ENCODE results near the gene SLC24A4.

SLC24A4 gene

GRCh38 chr14:92426237-92426636 lies 103.3 kb downstream of the SLC24A4 start:
- no peaks in the 10 kb centered on the region for H3K27me3 ChIP-seq (ENCODE audit: insufficient read depth, low read length)
- no peak overlapping the region for H3K27ac ChIP-seq (ENCODE audit: low read depth, low read length)
- H3K36me3 ChIP-seq (ENCODE audit: insufficient read depth, low read length), result no peaks in the 10 kb centered on the region
- H3K4me1 ChIP-seq (ENCODE audit: insufficient read depth, low read length), result no peaks in the 10 kb centered on the region
- H3K9me3 ChIP-seq (ENCODE audit: insufficient read depth, low read depth, low read length), result no peaks in the 10 kb centered on the region
- WGBS, result 68% methylated on average over 4 of the region's 4 CpGs
- H3K4me3 ChIP-seq (ENCODE audit: low read length), result no peak overlapping the region
- H3K9ac ChIP-seq (ENCODE audit: low read depth, low read length), result no peak overlapping the region

GRCh38 chr14:92427096-92427495 lies 104.1 kb downstream of the SLC24A4 start:
- no peaks in the 10 kb centered on the region for H3K9me3 ChIP-seq (ENCODE audit: insufficient read depth, low read depth, low read length)
- H3K9ac ChIP-seq (ENCODE audit: low read depth, low read length), result no peak overlapping the region
- 95% methylated on average over 3 of the region's 3 CpGs for WGBS
- no peak overlapping the region for H3K4me3 ChIP-seq (ENCODE audit: low read length)
- H3K27me3 ChIP-seq (ENCODE audit: insufficient read depth, low read length), result no peaks in the 10 kb centered on the region
- H3K36me3 ChIP-seq (ENCODE audit: insufficient read depth, low read length), result no peaks in the 10 kb centered on the region
- no peak overlapping the region for H3K27ac ChIP-seq (ENCODE audit: low read depth, low read length)
- H3K4me1 ChIP-seq (ENCODE audit: insufficient read depth, low read length), result no peaks in the 10 kb centered on the region

- Histone ChIP-seq H3K4me3 (ENCODE audit: low read length) (no peak overlapping the region), H3K4me1 (ENCODE audit: insufficient read depth, low read length) (no peaks in the 10 kb centered on the region)
- WGBS, result 81% methylated on average over 3 of the region's 3 CpGs
Measured at GRCh38 chr14:92430686-92431085, 107.7 kb downstream of the SLC24A4 start.

GRCh38 chr14:92431199-92431725 lies 108.3 kb downstream of the SLC24A4 start:
- Histone ChIP-seq H3K4me1 (ENCODE audit: insufficient read depth, low read length) (no peaks in the 10 kb centered on the region), H3K36me3 (ENCODE audit: insufficient read depth, low read length) (no peaks in the 10 kb centered on the region)
- WGBS, result 92% methylated on average over 11 of the region's 11 CpGs

More at GRCh38 chr14:92430686-92431085, 107.7 kb downstream of the SLC24A4 start:
- Histone ChIP-seq H3K9ac (ENCODE audit: low read depth, low read length) (no peak overlapping the region), H3K9me3 (ENCODE audit: insufficient read depth, low read depth, low read length) (no peaks in the 10 kb centered on the region), H3K36me3 (ENCODE audit: insufficient read depth, low read length) (no peaks in the 10 kb centered on the region), H3K27ac (ENCODE audit: low read depth, low read length) (no peak overlapping the region), H3K27me3 (ENCODE audit: insufficient read depth, low read length) (no peaks in the 10 kb centered on the region)

GRCh38 chr14:92433407-92433806 lies 110.4 kb downstream of the SLC24A4 start:
- Histone ChIP-seq H3K4me3 (ENCODE audit: low read length) (no peak overlapping the region), H3K27ac (ENCODE audit: low read depth, low read length) (no peak overlapping the region), H3K27me3 (ENCODE audit: insufficient read depth, low read length) (no peaks in the 10 kb centered on the region), H3K36me3 (ENCODE audit: insufficient read depth, low read length) (no peaks in the 10 kb centered on the region), H3K9me3 (ENCODE audit: insufficient read depth, low read depth, low read length) (no peaks in the 10 kb centered on the region), H3K4me1 (ENCODE audit: insufficient read depth, low read length) (no peaks in the 10 kb centered on the region), H3K9ac (ENCODE audit: low read depth, low read length) (no peak overlapping the region)
- WGBS, result 98% methylated on average over 2 of the region's 2 CpGs

More at GRCh38 chr14:92431199-92431725, 108.3 kb downstream of the SLC24A4 start:
- H3K27me3 ChIP-seq (ENCODE audit: insufficient read depth, low read length), result no peaks in the 10 kb centered on the region
- H3K9me3 ChIP-seq (ENCODE audit: insufficient read depth, low read depth, low read length), result no peaks in the 10 kb centered on the region
- H3K4me3 ChIP-seq (ENCODE audit: low read length), result no peak overlapping the region
- H3K27ac ChIP-seq (ENCODE audit: low read depth, low read length), result no peak overlapping the region
- H3K9ac ChIP-seq (ENCODE audit: low read depth, low read length), result no peak overlapping the region

- H3K9ac ChIP-seq (ENCODE audit: low read depth, low read length), result no peak overlapping the region
- H3K4me1 ChIP-seq (ENCODE audit: insufficient read depth, low read length), result no peaks in the 10 kb centered on the region
- H3K9me3 ChIP-seq (ENCODE audit: insufficient read depth, low read depth, low read length), result no peaks in the 10 kb centered on the region
- no peaks in the 10 kb centered on the region for H3K27me3 ChIP-seq (ENCODE audit: insufficient read depth, low read length)
- no peaks in the 10 kb centered on the region for H3K36me3 ChIP-seq (ENCODE audit: insufficient read depth, low read length)
- no peak overlapping the region for H3K27ac ChIP-seq (ENCODE audit: low read depth, low read length)
- H3K4me3 ChIP-seq (ENCODE audit: low read length), result no peak overlapping the region
Measured at GRCh38 chr14:92435154-92435553, 112.2 kb downstream of the SLC24A4 start.

- H3K4me1 ChIP-seq (ENCODE audit: insufficient read depth, low read length), result no peaks in the 10 kb centered on the region
- no peak overlapping the region for H3K4me3 ChIP-seq (ENCODE audit: low read length)
- H3K27ac ChIP-seq (ENCODE audit: low read depth, low read length), result no peak overlapping the region
- no peaks in the 10 kb centered on the region for H3K9me3 ChIP-seq (ENCODE audit: insufficient read depth, low read depth, low read length)
- H3K9ac ChIP-seq (ENCODE audit: low read depth, low read length), result no peak overlapping the region
- H3K36me3 ChIP-seq (ENCODE audit: insufficient read depth, low read length), result no peaks in the 10 kb centered on the region
- WGBS, result 94% methylated on average over 7 of the region's 10 CpGs
- H3K27me3 ChIP-seq (ENCODE audit: insufficient read depth, low read length), result no peaks in the 10 kb centered on the region
Measured at GRCh38 chr14:92436115-92436776, 113.3 kb downstream of the SLC24A4 start.

GRCh38 chr14:92437309-92437708 lies 114.3 kb downstream of the SLC24A4 start:
- no peak overlapping the region for H3K9ac ChIP-seq (ENCODE audit: low read depth, low read length)
- 91% methylated on average over 5 of the region's 5 CpGs for whole genome bisulfite sequencing

GRCh38 chr14:92437729-92438285 lies 114.8 kb downstream of the SLC24A4 start:
- Histone ChIP-seq H3K9ac (ENCODE audit: low read depth, low read length) (no peak overlapping the region), H3K9me3 (ENCODE audit: insufficient read depth, low read depth, low read length) (no peaks in the 10 kb centered on the region), H3K27ac (ENCODE audit: low read depth, low read length) (no peak overlapping the region), H3K4me1 (ENCODE audit: insufficient read depth, low read length) (no peaks in the 10 kb centered on the region), H3K27me3 (ENCODE audit: insufficient read depth, low read length) (no peaks in the 10 kb centered on the region), H3K36me3 (ENCODE audit: insufficient read depth, low read length) (no peaks in the 10 kb centered on the region), H3K4me3 (ENCODE audit: low read length) (no peak overlapping the region)
- WGBS, result 94% methylated on average over 12 of the region's 12 CpGs

More at GRCh38 chr14:92437309-92437708, 114.3 kb downstream of the SLC24A4 start:
- Histone ChIP-seq H3K9me3 (ENCODE audit: insufficient read depth, low read depth, low read length) (no peaks in the 10 kb centered on the region), H3K4me3 (ENCODE audit: low read length) (no peak overlapping the region), H3K27me3 (ENCODE audit: insufficient read depth, low read length) (no peaks in the 10 kb centered on the region), H3K4me1 (ENCODE audit: insufficient read depth, low read length) (no peaks in the 10 kb centered on the region), H3K36me3 (ENCODE audit: insufficient read depth, low read length) (no peaks in the 10 kb centered on the region), H3K27ac (ENCODE audit: low read depth, low read length) (no peak overlapping the region)

GRCh38 chr14:92439537-92440344 lies 116.8 kb downstream of the SLC24A4 start:
- Histone ChIP-seq H3K27ac (ENCODE audit: low read depth, low read length) (no peak overlapping the region), H3K9ac (ENCODE audit: low read depth, low read length) (no peak overlapping the region), H3K9me3 (ENCODE audit: insufficient read depth, low read depth, low read length) (no peaks in the 10 kb centered on the region), H3K4me1 (ENCODE audit: insufficient read depth, low read length) (no peaks in the 10 kb centered on the region), H3K36me3 (ENCODE audit: insufficient read depth, low read length) (no peaks in the 10 kb centered on the region), H3K27me3 (ENCODE audit: insufficient read depth, low read length) (no peaks in the 10 kb centered on the region), H3K4me3 (ENCODE audit: low read length) (no peak overlapping the region)
- WGBS, result 91% methylated on average over 12 of the region's 12 CpGs

GRCh38 chr14:92440345-92441003 lies 117.5 kb downstream of the SLC24A4 start:
- H3K27me3 ChIP-seq (ENCODE audit: insufficient read depth, low read length), result no peaks in the 10 kb centered on the region
- no peak overlapping the region for H3K4me3 ChIP-seq (ENCODE audit: low read length)
- H3K27ac ChIP-seq (ENCODE audit: low read depth, low read length), result no peak overlapping the region
- H3K9ac ChIP-seq (ENCODE audit: low read depth, low read length), result no peak overlapping the region
- WGBS, result 92% methylated on average over 7 of the region's 7 CpGs
- no peaks in the 10 kb centered on the region for H3K4me1 ChIP-seq (ENCODE audit: insufficient read depth, low read length)
- H3K9me3 ChIP-seq (ENCODE audit: insufficient read depth, low read depth, low read length), result no peaks in the 10 kb centered on the region
- H3K36me3 ChIP-seq (ENCODE audit: insufficient read depth, low read length), result no peaks in the 10 kb centered on the region
